Heart right ventricle (tissue), 16 donors: Measurements from ENCODE around the gene CMTM7. TPM values are rescaled to one million over a fixed set of nuclear protein-coding genes. Genes with fewer than 3 reads are reported as not detected.

ENCODE experiments used
- ATAC-seq, 8 donors: fragments of 200-7000 bp; cut with Tn5 transposase; one replicate each; pipeline ENCODE4 v1.9.1; 2020; ENCODE audit warnings: mild to moderate bottlenecking in 8 of 8, moderate library complexity in 8 of 8, moderate number of reproducible peaks in 1 of 8
- DNase-seq, 2 donors: peaks; one replicate each; pipeline ENCODE4 v3.0.0-alpha.2; 2020
- H3K27ac ChIP-seq, 10 donors: fragments of 200-600 bp; sonication (generic) in 2 of 10; one replicate each; pipeline versions ENCODE4 v1.5.0 to v1.8.0; 2020 to 2022; ENCODE audit warnings: mild to moderate bottlenecking in 3 of 10
- H3K27me3 ChIP-seq, 7 donors: fragments of 200-600 bp; one replicate each; pipeline ENCODE4 v1.8.0; 2021 to 2022; ENCODE audit warnings: mild to moderate bottlenecking in 2 of 7
- H3K36me3 ChIP-seq, 9 donors: fragments of 200-600 bp; sonication (generic) in 1 of 9; one replicate each; pipeline versions ENCODE4 v1.5.0 to v1.8.0; 2020 to 2022; ENCODE audit warnings: mild to moderate bottlenecking in 2 of 9
- H3K4me1 ChIP-seq, 9 donors: fragments of 200-600 bp; sonication (generic) in 1 of 9; one replicate each; pipeline versions ENCODE4 v1.5.0 to v1.8.0; 2020 to 2022; ENCODE audit warnings: mild to moderate bottlenecking in 4 of 9
- H3K4me3 ChIP-seq, 10 donors: fragments of 200-600 bp; sonication (generic) in 2 of 10; one replicate each; pipeline versions ENCODE4 v1.5.0 to v1.8.0; 2020 to 2022; ENCODE audit warnings: mild to moderate bottlenecking in 7 of 10, moderate library complexity in 2 of 10
- H3K9me3 ChIP-seq, 11 donors: fragments of 200-600 bp in 10 of 11; sonication (generic) in 2 of 11; one replicate each; pipeline versions ENCODE4 v1.5.0 to v1.8.0; 2013 to 2022; ENCODE audit warnings: mild to moderate bottlenecking in 2 of 11, control low read depth in 1 of 11, moderate library complexity in 1 of 11
- WGBS, 2 donors: extraction: QIAGEN DNeasy Blood & Tissue Kit; methylation state at CpG; one replicate each; pipeline ENCODE4 v1.1.7; 2013; ENCODE audit warnings: inconsistent platforms in 1 of 2; 5-methylcytosine and 5-hydroxymethylcytosine counted together
- intact Hi-C, 10 donors: fragments of 100-400 bp; cut with DNase I; formaldehyde crosslinking; loops; one replicate each; pipeline versions ENCODE4 v1.11.1 to v1.14.2; 2022
- polyA plus RNA-seq, 2 donors: library from polyadenylated mRNA; stranded (reverse); fragments of 200-250 nt; gene quantifications; one replicate each; pipeline ENCODE4 v1.2.3, GENCODE V29; 2013
- total RNA-seq, 10 donors: library from RNA; stranded (reverse); fragmentation: NEBNext Ultra II Directional in 3 of 10; extraction: Animal tissue kit (Norgen Biotek cat#: 25700) in 3 of 10; gene quantifications; one replicate each; pipeline versions ENCODE4 v1.2.1 to v1.2.4, GENCODE V29; 2021 to 2023
- TF ChIP-seq, protein P1 (sequence below), 9 donors: fragments of 200-600 bp; sonication (generic) in 2 of 9; IDR thresholded peaks; one replicate each; pipeline versions ENCODE4 v1.5.0 to v1.8.0; 2021 to 2022; ENCODE audit warnings: antibody characterized with exemption in 9 of 9, mild to moderate bottlenecking in 5 of 9, moderate library complexity in 1 of 9
- donor health status: Arrhythmogenic right ventricular cardiomyopathy.
- donor health status: ischemic (EF 13 %, LVEDD 7.1; RV severe dilation, severe dysfunction).
- donor health status: healthy with polysubstance abuse.
- donor health status: DM: no; HTN: yes; CAD: no.
- donor health status: DM: no; HTN: no; CAD: no.
- donor health status: ischemic (EF 25% LVEDD 6.9; RV normal size, moderate dysfunction).
- donor health status: ischemic (EF 25% LVEDD 5.7; RV mildly dilated, moderate dysfunction).
- donor health status: healthy.
- donor health status: DM: yes; HTN: yes; CAD: no.
- donor health status: Ischemic cardiomyopathy.
- donor health status: ischemic (EF 35%, LVEDD 5.7; RV mildly dilated, moderate dysfunction).
- donor health status: nonischemic (EF 11% LVEDD 7.7; RV severe dilation, severe dysfunction).
- donor health status: DM: yes; HTN: yes; CAD: no.
- donor health status: PGD.
- donor health status: ischemic (EF 29% LVEDD 5.4; RV normal size, mild dysfunction).
- donor health status: nonischemic (EF 23%, LVEDD 6.1; RV moderate dilation, normal function).

CMTM7 gene
- total and polyA plus RNA-seq, 12 donors, result 1.7 to 9.2 (median 3.0) TPM

DNA sequence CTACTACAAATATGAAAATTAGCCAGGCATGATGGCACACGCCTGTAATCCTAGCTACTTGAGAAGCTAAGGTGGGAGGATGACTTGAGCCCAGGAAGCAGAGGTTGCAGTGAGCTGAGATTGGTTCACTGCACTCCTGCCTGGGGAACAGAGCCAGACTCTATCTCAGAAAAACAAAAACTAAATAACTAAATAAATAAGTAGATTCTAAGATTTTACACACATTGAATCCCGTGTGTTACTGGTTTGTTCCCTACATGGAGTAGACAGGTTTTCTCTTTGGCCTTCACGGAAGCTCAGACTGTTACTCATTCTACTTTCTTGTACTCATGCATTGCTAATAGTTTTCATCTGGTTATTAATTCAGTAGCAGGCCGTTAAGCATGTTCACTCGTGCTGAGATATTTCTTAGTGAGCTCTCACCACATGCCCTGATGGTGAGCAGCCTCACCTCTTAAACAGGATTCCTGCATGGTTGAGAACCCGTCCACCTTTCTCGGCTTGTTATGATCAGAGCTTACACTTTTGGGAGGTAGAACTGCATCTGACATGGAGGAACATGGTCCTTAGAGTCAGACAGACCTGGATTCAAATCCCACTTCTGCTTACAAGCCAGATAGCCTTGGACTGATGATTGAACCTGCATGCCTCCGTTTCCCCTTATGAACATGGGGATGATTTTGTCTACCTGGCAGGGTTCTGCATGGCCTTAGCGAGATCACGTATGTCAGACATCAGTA lies 49.1 kb downstream of the CMTM7 start:
- TF ChIP-seq, protein P1, sequence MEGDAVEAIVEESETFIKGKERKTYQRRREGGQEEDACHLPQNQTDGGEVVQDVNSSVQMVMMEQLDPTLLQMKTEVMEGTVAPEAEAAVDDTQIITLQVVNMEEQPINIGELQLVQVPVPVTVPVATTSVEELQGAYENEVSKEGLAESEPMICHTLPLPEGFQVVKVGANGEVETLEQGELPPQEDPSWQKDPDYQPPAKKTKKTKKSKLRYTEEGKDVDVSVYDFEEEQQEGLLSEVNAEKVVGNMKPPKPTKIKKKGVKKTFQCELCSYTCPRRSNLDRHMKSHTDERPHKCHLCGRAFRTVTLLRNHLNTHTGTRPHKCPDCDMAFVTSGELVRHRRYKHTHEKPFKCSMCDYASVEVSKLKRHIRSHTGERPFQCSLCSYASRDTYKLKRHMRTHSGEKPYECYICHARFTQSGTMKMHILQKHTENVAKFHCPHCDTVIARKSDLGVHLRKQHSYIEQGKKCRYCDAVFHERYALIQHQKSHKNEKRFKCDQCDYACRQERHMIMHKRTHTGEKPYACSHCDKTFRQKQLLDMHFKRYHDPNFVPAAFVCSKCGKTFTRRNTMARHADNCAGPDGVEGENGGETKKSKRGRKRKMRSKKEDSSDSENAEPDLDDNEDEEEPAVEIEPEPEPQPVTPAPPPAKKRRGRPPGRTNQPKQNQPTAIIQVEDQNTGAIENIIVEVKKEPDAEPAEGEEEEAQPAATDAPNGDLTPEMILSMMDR (IDR thresholded peaks at IDR 0.05), result no peak
- H3K4me3 ChIP-seq, result no peak overlapping the region
- ATAC-seq (no peak), DNase-seq (no peak)
- intact Hi-C loops, result no loop called here
- no peaks in the 10 kb centered on the region for H3K27me3 ChIP-seq
- peaks cover 0 to 4% (median 0%) of the 10 kb centered on the region in 11 donors for H3K9me3 ChIP-seq
- peaks cover 0 to 35% (median 8%) of the 10 kb centered on the region in 9 donors for H3K4me1 ChIP-seq
- WGBS, 2 donors, result 82 to 86% methylated on average over 10 of the region's 10 CpGs
- H3K36me3 ChIP-seq, result peaks cover 0 to 12% (median 0%) of the 10 kb centered on the region in 9 donors
- no peak overlapping the region for H3K27ac ChIP-seq

DNA sequence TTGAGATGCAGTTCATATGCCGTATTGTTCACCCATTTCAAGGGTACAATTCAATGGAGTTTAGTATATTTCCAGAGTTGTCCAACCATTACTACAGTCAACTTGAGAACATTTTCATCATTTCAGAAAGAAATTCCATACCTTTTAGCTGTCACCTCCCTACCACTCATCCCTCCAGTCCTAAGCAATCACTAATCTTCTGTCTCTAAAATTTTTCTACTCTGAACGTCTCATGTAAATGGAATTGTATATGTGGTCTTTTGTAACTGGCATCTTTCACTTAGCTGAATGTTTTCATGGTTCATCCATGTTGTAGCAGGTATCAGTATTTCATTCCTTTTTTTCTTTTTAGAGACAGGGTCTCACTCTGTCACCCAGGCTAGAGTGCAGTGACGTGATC lies 51.1 kb downstream of the CMTM7 start:
- no peak for ATAC-seq
- no peak overlapping the region for H3K4me3 ChIP-seq
- TF ChIP-seq, protein P1 (IDR thresholded peaks at IDR 0.05), result no peak
- H3K4me1 ChIP-seq, result peaks cover 0 to 24% (median 8%) of the 10 kb centered on the region in 9 donors
- H3K27me3 ChIP-seq, result no peaks in the 10 kb centered on the region
- 96% methylated on average over 3 of the region's 3 CpGs for WGBS, 2 donors
- H3K36me3 ChIP-seq, result peaks cover 0 to 12% (median 0%) of the 10 kb centered on the region in 9 donors
- no peak for DNase-seq
- intact Hi-C loops, result no loop called here
- H3K9me3 ChIP-seq, result peaks cover 0 to 4% (median 0%) of the 10 kb centered on the region in 11 donors
- H3K27ac ChIP-seq, result no peak overlapping the region

DNA sequence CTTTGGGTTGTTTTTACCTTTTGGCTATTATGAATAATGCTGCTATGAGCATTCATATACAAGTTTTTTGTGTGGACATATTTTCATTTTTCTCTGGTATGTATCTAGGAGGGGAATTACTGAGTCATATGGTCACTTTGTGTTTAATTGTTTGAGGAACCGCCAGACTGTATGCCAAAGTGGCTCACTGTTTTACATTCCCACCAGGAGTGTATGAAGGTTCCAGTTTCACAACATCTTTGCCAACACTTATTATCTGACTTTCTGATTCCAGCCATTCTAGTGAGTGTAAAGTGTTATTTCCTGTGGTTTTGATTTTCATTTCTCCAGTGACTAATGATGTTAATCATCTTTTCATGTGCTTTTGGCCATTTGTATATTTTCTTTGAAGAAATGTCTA lies 51.8 kb downstream of the CMTM7 start:
- ATAC-seq (no peak), DNase-seq (no peak)
- TF ChIP-seq, protein P1 (IDR thresholded peaks at IDR 0.05), result no peak
- peaks cover 0 to 14% (median 0%) of the 10 kb centered on the region in 9 donors for H3K36me3 ChIP-seq
- H3K4me3 ChIP-seq, result no peak overlapping the region
- H3K27me3 ChIP-seq, result no peaks in the 10 kb centered on the region
- 51 to 81% methylated on average over 1 of the region's 1 CpG for WGBS, 2 donors
- H3K27ac ChIP-seq, result no peak overlapping the region
- H3K4me1 ChIP-seq, result peaks cover 0 to 31% (median 4%) of the 10 kb centered on the region in 9 donors
- H3K9me3 ChIP-seq, result peaks cover 0 to 4% (median 0%) of the 10 kb centered on the region in 11 donors
- intact Hi-C loops, result no loop called here

DNA sequence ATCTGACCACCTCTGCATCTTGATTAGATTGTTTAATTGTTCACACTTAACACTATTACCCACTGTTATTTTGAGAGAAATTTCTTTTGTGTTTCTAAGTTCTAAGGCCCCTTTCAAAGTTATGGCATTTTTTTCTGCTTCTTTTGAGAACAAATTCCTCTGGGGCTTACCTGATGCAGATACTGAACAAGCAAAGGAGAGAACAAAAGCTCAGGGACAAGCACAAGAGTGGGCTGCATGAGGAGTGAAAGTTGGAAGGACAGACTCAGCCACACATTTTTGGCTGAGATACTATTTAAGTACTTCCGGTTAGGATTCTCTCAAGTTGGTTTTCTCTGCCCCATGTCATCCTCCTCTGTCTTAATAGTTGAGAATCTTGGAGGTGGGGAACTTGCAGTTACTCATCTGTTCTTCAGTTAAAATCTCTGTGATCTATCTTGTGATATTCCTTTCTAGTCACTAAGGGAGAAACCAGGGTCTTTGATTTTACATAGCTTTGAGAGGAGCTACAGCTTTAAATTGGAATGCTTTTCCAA lies 56.3 kb downstream of the CMTM7 start:
- WGBS, 2 donors, result 54 to 80% methylated on average over 1 of the region's 1 CpG
- H3K4me1 ChIP-seq, result peaks cover 0 to 25% (median 0%) of the 10 kb centered on the region in 9 donors
- intact Hi-C loops, result no loop called here
- H3K4me3 ChIP-seq, result no peak overlapping the region
- H3K27me3 ChIP-seq, result no peaks in the 10 kb centered on the region
- H3K36me3 ChIP-seq, result peaks cover 0 to 44% (median 0%) of the 10 kb centered on the region in 9 donors
- ATAC-seq, result no peak
- TF ChIP-seq, protein P1 (IDR thresholded peaks at IDR 0.05), result no peak
- H3K9me3 ChIP-seq, result peaks cover 0 to 4% (median 0%) of the 10 kb centered on the region in 11 donors
- DNase-seq, result no peak
- no peak overlapping the region for H3K27ac ChIP-seq
